ENCODE measurements around the gene ERG. TPM values are rescaled to one million over a fixed set of nuclear protein-coding genes. Genes with fewer than 3 reads are reported as not detected.

The ERG gene
- polyA plus RNA-seq, 3 donors = 19.8 to 20.7 (median 19.8) TPM

- no peak for DNase-seq (ENCODE audit: extremely low read depth in 1 of 11, low read depth in 9 of 11, low spot score in 4 of 11)
Measured at GRCh38 chr21:38384238-38384560, 114.1 kb downstream of the ERG start.

GRCh38 chr21:38383411-38384237, 114.7 kb downstream of the ERG start:
- DNase-seq (ENCODE audit: extremely low read depth in 1 of 11, low read depth in 9 of 11, low spot score in 4 of 11) = no peak

DNA sequence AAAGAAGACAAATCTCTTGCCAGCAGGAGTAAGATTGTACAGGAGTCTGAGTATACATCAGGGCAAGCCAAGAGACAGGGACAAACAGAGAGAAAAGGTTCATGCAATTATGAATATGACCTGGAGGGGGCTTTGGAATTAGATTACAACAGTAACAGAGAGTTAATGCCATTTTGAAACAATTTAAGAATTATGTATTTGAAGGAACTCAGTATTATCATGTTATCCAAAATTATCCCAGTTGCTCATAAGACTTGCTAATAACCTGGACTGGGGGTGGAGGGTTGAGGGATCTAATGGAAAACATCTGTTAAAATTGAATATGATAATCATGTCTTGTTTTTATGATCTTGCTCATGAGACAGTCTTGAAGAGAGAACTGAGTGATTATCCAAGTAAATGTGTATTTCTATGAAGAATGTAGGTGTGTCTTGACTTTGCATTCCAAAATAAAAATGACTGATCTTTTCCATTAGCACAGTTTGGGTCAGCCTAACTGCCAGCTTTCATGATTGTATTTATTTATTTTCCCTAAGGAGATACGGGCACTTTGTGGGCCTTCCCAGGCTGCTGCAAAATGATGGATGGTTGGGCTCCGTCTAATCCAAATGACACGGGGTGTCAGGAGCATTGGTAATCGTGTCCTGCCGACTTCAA, 117.7 kb downstream of the ERG start:
- DNase-seq (ENCODE audit: extremely low read depth in 1 of 11, low read depth in 9 of 11, low spot score in 4 of 11) = no peak

GRCh38 chr21:38379147-38379546, 119.1 kb downstream of the ERG start:
- no peak for DNase-seq (ENCODE audit: extremely low read depth in 1 of 11, low read depth in 9 of 11, low spot score in 4 of 11)

DNA sequence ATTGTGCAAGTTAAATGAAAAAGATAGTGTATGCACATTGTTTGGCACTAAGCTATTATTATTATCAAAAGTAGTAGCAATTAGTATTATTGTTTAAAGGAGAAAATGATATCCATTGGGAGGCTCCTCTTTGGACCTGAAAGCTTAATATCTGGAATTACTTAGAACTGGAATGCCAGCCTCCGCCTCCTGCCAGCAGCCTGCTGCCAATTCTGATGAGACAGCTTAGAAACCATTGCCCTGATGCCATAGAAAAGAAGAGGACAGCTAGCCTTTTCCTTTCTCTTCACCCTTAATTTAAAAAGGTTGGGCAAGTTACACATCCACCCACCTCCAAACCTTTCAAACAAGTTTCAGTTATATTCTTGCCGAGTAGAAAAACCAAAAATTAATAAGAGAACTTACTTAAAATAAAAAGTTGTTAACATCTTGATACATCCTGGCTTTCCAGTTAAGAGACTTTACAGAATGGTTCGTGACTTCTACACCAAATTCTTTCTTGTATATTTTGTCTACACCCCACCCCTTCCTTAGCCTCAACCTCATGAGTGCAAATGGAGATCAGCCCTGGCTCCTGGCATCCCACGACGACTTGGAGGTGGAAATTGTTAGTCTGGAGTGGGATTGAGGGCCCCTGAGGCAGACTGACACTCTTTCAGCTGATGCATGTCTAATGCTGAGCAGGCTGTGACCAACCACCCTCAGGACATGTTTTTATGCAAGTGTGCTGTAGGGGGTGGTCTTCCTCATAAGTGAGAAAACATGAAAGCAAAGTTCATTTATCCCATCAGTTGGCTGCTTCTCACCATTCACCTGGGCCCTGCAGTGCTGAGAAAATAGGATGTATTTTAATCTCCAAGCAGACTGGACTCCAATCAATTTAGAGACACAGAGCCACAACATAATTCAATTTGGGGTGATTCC, 120.8 kb downstream of the ERG start:
- no peak for DNase-seq (ENCODE audit: extremely low read depth in 1 of 11, low read depth in 9 of 11, low spot score in 4 of 11)

GRCh38 chr21:38376693-38377092, 121.6 kb downstream of the ERG start:
- DNase-seq (ENCODE audit: extremely low read depth in 1 of 11, low read depth in 9 of 11, low spot score in 4 of 11) = no peak

GRCh38 chr21:38376235-38376634, 122.0 kb downstream of the ERG start:
- no peak for DNase-seq (ENCODE audit: extremely low read depth in 1 of 11, low read depth in 9 of 11, low spot score in 4 of 11)

- no peak for DNase-seq (ENCODE audit: extremely low read depth in 1 of 11, low read depth in 9 of 11, low spot score in 4 of 11)
Measured at GRCh38 chr21:38367646-38368045, 130.6 kb downstream of the ERG start.

DNA sequence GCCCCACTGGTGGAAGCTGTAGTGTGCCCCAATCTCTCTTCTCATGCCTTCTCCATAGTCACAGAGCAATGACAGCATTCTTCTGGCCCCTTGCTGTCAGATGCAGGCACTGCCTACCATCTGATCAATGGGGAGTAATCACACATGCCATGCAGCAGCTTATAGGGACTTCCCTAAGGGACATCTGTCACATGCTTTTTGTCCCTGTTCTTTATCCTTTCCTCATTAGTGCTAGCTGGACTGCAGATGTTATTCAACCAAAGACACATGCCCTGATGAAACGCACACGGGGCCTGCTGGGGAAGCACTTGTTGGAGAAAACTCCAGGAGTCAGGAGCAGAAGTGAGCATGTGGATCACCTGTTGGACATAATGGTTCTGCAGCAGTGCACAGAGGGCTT, 132.8 kb downstream of the ERG start:
- no peak for DNase-seq (ENCODE audit: extremely low read depth in 1 of 11, low read depth in 9 of 11, low spot score in 4 of 11)

DNA sequence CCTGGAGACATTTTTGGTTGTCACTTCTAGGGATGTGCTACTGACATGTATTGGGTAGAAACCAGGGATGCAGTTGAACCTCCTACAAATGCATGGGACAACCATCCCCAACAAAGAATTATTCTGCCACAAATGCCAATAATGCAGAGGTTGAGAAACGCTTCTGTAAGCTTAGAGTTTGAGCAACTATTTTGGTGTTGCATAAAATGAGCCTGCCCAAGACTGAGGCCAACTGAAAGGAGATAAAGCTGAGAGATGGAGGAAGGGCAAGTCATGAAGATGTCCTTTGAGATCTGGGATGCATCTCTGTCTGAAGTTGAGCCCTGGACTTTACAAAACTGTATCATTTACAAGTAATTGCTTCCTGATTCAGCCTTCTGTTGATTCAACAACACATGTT, 134.6 kb downstream of the ERG start:
- DNase-seq (ENCODE audit: extremely low read depth in 1 of 11, low read depth in 9 of 11, low spot score in 4 of 11) = no peak

GRCh38 chr21:38361324-38361723, 137.0 kb downstream of the ERG start:
- DNase-seq (ENCODE audit: extremely low read depth in 1 of 11, low read depth in 9 of 11, low spot score in 4 of 11) = no peak

DNA sequence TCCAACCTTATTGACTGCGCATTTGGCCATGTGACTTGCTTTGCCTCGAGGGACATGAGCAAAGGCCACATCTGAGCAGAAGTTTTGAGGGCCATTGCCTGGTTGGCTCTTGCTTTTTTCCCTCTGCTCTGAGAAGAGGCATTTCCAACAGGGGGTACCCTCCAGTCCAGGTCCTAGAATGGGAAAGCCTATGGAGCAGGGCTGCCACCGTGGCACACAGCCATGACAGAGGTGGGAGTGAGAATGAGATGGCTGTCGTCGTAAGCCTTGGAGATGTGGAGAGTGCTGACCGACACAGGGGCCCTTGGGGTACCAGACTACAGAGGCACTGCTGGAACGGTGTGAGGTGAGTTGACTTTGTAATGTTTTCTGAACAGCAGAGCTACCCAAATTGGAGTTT, 138.4 kb downstream of the ERG start:
- DNase-seq (ENCODE audit: extremely low read depth in 1 of 11, low read depth in 9 of 11, low spot score in 4 of 11) = no peak

DNA sequence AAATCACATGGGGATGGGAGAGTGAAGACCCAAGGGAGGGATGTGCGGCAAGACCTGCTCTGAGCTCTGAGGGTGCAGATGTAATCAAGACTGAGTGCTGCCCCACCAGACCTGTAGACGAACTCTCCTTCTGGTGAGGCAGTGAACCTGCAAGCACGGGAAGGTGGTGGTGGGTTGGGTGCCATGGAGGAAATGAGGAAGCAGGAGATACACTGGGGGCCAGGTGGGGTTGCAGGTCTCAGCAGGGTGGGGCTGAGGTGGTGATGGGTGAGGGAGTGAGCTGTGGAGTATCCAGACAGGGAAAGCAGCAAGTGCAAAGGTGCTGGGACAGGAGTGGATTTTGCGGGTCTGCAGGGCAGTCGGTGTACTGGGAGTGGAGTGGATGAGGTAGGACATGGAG, 139.2 kb downstream of the ERG start:
- DNase-seq (ENCODE audit: extremely low read depth in 1 of 11, low read depth in 9 of 11, low spot score in 4 of 11) = no peak

- DNase-seq (ENCODE audit: extremely low read depth in 1 of 11, low read depth in 9 of 11, low spot score in 4 of 11) = no peak
Measured at GRCh38 chr21:38358666-38359065, 139.6 kb downstream of the ERG start.

- DNase-seq (ENCODE audit: extremely low read depth in 1 of 11, low read depth in 9 of 11, low spot score in 4 of 11) = no peak
Measured at GRCh38 chr21:38358098-38358497, 140.2 kb downstream of the ERG start.

GRCh38 chr21:38356883-38357625, 141.2 kb downstream of the ERG start:
- no peak for DNase-seq (ENCODE audit: extremely low read depth in 1 of 11, low read depth in 9 of 11, low spot score in 4 of 11)

- peak in 10 of 11 donors; percentile 48 to 73 (median 70) for DNase-seq (ENCODE audit: extremely low read depth in 1 of 11, low read depth in 9 of 11, low spot score in 4 of 11)
Measured at GRCh38 chr21:38355992-38356781, 142.1 kb downstream of the ERG start.

- no peak for DNase-seq (ENCODE audit: extremely low read depth in 1 of 11, low read depth in 9 of 11, low spot score in 4 of 11)
Measured at GRCh38 chr21:38355353-38355752, 142.9 kb downstream of the ERG start.
